Aorta (tissue), 5 donors: ENCODE results near the gene ZDHHC18. TPM values are rescaled to one million over a fixed set of nuclear protein-coding genes. Genes with fewer than 3 reads are reported as not detected.
"Not testable (repeated sequence)": the region's sequence is repeated elsewhere in the genome, so short reads cannot be mapped to it uniquely, and the experiment has no call there.

Source experiments
- ATAC-seq: fragments of 200-7000 bp; cut with Tn5 transposase; one replicate; pipeline ENCODE4 v1.9.1; 2022; ENCODE audit warnings: moderate library complexity; ENCODE audit not compliant: low FRiP score
- DNase-seq, 2 donors: peaks; one replicate each; pipeline ENCODE4 v3.0.0-alpha.2; 2020
- H3K27ac ChIP-seq, 2 donors: one replicate each; pipeline ENCODE4 v1.5.1; 2013; ENCODE audit warnings: low read length in 2 of 2, mild to moderate bottlenecking in 2 of 2, moderate library complexity in 2 of 2, control low read depth in 1 of 2, inconsistent platforms in 1 of 2, low read depth in 1 of 2
- H3K27me3 ChIP-seq, 2 donors: one replicate each; pipeline ENCODE4 v1.6.1; 2013; ENCODE audit warnings: control low read depth in 1 of 2, low read length in 1 of 2, mild to moderate bottlenecking in 1 of 2, moderate library complexity in 1 of 2; ENCODE audit not compliant: insufficient read depth in 2 of 2, control insufficient read depth in 1 of 2
- H3K36me3 ChIP-seq, 2 donors: one replicate each; pipeline ENCODE4 v1.6.1; 2013; ENCODE audit warnings: control low read depth in 1 of 2, low read length in 1 of 2, mild to moderate bottlenecking in 1 of 2; ENCODE audit not compliant: insufficient read depth in 2 of 2, control insufficient read depth in 1 of 2
- H3K4me1 ChIP-seq, 2 donors: one replicate each; pipeline ENCODE4 v1.6.1; 2013; ENCODE audit warnings: low read length in 2 of 2, control low read depth in 1 of 2, mild to moderate bottlenecking in 1 of 2, moderate library complexity in 1 of 2; ENCODE audit not compliant: insufficient read depth in 2 of 2, control insufficient read depth in 1 of 2
- H3K4me3 ChIP-seq, 2 donors: one replicate each; pipeline ENCODE4 v1.5.1; 2013; ENCODE audit warnings: low read length in 2 of 2, control low read depth in 1 of 2, mild to moderate bottlenecking in 1 of 2
- H3K9me3 ChIP-seq: one replicate; pipeline ENCODE4 v1.6.1; 2013; ENCODE audit warnings: mild to moderate bottlenecking, low read length; ENCODE audit not compliant: control insufficient read depth
- WGBS, 2 donors: extraction: QIAGEN DNeasy Blood & Tissue Kit; methylation state at CpG; one replicate each; pipeline ENCODE4 v1.1.7; 2013; 5-methylcytosine and 5-hydroxymethylcytosine counted together
- intact Hi-C, 2 donors: fragments of 100-400 bp; cut with DNase I; formaldehyde crosslinking; loops; one replicate each; pipeline versions ENCODE4 v1.14.2 to v1.15.0; 2022
- polyA plus RNA-seq, 2 donors: library from polyadenylated mRNA; stranded (reverse); fragments of 200-250 nt; gene quantifications; one replicate each; pipeline ENCODE4 v1.2.3, GENCODE V29; 2013
- total RNA-seq, 2 donors: library from RNA; stranded (reverse); fragmentation: NEBNext Ultra II Directional; extraction: Animal tissue kit (Norgen Biotek cat#: 25700); gene quantifications; one replicate each; pipeline ENCODE4 v1.2.1, GENCODE V29; 2021
- donor health status: healthy with polysubstance abuse.
- donor health status: Bipolar disorder and iron deficiency.
- donor health status: DM: no; HTN: no; CAD: no.
- donor health status: DM: no; HTN: no; CAD: no.
- donor health status: DM: yes; HTN: yes; CAD: no.

The ZDHHC18 gene
- total and polyA plus RNA-seq, 4 donors: 8.0 to 21.4 (median 13.1) TPM

- 96% methylated on average over 21 to 33 of the region's 36 CpGs for WGBS, 2 donors
- H3K4me1 ChIP-seq, H3K4me3 ChIP-seq, intact Hi-C loops, H3K27me3 ChIP-seq, ATAC-seq, H3K27ac ChIP-seq, DNase-seq, H3K36me3 ChIP-seq, H3K9me3 ChIP-seq: not testable (repeated sequence)
Observed at GRCh38 chr1:26803932-26804331, 22.6 kb upstream of the ZDHHC18 start.

DNA sequence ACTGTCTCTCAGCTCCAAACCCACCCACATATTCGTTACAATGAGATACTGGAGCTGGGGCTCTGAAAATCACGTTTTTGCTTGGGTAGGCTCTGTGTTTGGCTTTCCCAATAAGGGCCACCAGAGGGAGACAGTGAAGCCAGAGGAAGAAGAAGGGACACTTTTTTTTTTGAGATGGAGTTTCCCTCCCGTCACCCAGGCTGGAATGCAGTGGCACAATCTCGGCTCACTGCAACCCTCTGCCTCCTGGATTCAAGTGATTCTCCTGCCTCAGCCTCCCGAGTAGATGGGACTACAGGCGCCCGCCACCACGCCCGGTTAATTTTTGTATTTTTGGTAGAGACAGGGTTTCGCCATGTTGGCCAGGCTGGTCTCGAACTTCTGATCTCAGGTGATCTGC is 16.4 kb upstream of the ZDHHC18 start:
- not testable (repeated sequence) for H3K4me1 ChIP-seq, H3K9me3 ChIP-seq, H3K27ac ChIP-seq, H3K27me3 ChIP-seq, ATAC-seq, H3K36me3 ChIP-seq, H3K4me3 ChIP-seq
- 56 to 59% methylated on average over 11 of the region's 11 CpGs for WGBS, 2 donors
- peak in 1 of 2 donors; percentile 74 for DNase-seq
- intact Hi-C loops: loop anchor here (5.0 to 10.0 kb wide), 2 partner anchors 65 to 67 kb away; no protein-coding TSS in a partner anchor

GRCh38 chr1:26811057-26811456 is 15.4 kb upstream of the ZDHHC18 start:
- H3K27me3 ChIP-seq: no peaks in the 10 kb centered on the region
- WGBS, 2 donors: 79 to 80% methylated on average over 4 of the region's 4 CpGs
- no peak for DNase-seq
- H3K4me3 ChIP-seq: no peak overlapping the region
- intact Hi-C loops: loop anchor here (5.0 to 10.0 kb wide), 2 partner anchors 64 to 66 kb away; no protein-coding TSS in a partner anchor
- H3K4me1 ChIP-seq: no peaks in the 10 kb centered on the region
- ATAC-seq: no peak
- no peak overlapping the region for H3K27ac ChIP-seq
- H3K36me3 ChIP-seq: no peaks in the 10 kb centered on the region
- no peaks in the 10 kb centered on the region for H3K9me3 ChIP-seq

- H3K4me1 ChIP-seq: no peaks in the 10 kb centered on the region
- intact Hi-C loops: loop anchor here (5.0 to 10.0 kb wide), 2 partner anchors 63 to 66 kb away; no protein-coding TSS in a partner anchor
- ATAC-seq: no peak
- no peaks in the 10 kb centered on the region for H3K27me3 ChIP-seq
- no peaks in the 10 kb centered on the region for H3K36me3 ChIP-seq
- no peak overlapping the region for H3K27ac ChIP-seq
- DNase-seq: no peak
- H3K9me3 ChIP-seq: no peaks in the 10 kb centered on the region
- no peak overlapping the region for H3K4me3 ChIP-seq
Observed at GRCh38 chr1:26811708-26812107, 14.8 kb upstream of the ZDHHC18 start.

DNA sequence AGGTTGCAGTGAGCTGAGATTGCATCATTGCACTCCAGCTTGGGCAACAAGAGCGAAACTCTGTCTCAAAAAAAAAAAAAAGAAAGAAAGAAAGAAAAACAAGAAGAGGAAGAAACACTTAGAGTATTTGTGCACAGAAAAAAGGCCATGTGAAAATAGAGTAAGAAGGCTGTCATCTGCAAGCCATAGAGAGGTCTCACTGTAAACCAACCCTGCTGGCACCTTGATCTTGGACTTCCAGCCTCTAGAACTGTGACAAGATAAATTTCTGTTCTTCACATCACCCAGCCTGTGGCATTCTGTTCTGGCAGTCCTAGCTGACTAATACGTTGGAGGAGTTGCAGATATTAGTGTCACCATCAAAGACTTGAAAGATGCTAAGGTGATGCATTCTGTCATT is 12.1 kb upstream of the ZDHHC18 start:
- H3K4me1 ChIP-seq: no peaks in the 10 kb centered on the region
- no peaks in the 10 kb centered on the region for H3K27me3 ChIP-seq
- no peak for DNase-seq
- H3K4me3 ChIP-seq: no peak overlapping the region
- H3K27ac ChIP-seq: no peak overlapping the region
- no peak for ATAC-seq
- intact Hi-C loops: loop anchor here (5.0 to 10.0 kb wide), 2 partner anchors 60 to 63 kb away; no protein-coding TSS in a partner anchor
- no peaks in the 10 kb centered on the region for H3K9me3 ChIP-seq
- WGBS, 2 donors: 89 to 91% methylated on average over 2 of the region's 2 CpGs
- H3K36me3 ChIP-seq: no peaks in the 10 kb centered on the region

- Histone ChIP-seq H3K27ac (no peak overlapping the region), H3K9me3 (no peaks in the 10 kb centered on the region), H3K4me3 (no peak overlapping the region), H3K36me3 (no peaks in the 10 kb centered on the region), H3K4me1 (no peaks in the 10 kb centered on the region), H3K27me3 (no peaks in the 10 kb centered on the region)
- ATAC-seq: no peak
- WGBS, 2 donors: 87 to 92% methylated on average over 3 of the region's 3 CpGs
- intact Hi-C loops: loop anchor here (5.0 to 10.0 kb wide), 2 partner anchors 60 to 62 kb away; no protein-coding TSS in a partner anchor
- no peak for DNase-seq
Observed at GRCh38 chr1:26814893-26815292, 11.6 kb upstream of the ZDHHC18 start.

DNA sequence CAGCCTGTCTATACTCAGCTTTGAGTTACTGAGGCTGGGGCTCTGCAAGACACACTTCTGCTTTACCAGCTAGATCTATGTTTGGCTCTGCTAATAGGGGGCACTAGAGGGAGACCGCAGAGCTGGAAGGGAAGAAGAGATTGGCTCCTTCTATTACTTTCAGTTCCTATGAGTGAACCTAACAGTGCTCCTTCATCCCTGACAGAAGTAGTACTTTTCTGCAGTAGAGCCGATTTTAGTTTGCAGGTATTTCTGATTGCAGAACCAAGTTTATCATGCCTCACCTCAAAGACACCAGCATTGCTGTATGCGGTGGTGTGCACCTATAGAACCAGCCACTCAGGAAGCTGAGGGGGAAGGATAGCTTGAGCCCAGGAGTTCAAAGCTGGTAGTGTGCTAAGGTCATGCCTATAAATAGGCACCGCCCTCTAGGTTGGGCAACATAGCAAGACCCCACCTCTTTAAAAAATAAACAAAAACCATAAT is 5.7 kb upstream of the ZDHHC18 start:
- DNase-seq (no peak), ATAC-seq (no peak)
- H3K27ac ChIP-seq: no peak overlapping the region
- intact Hi-C loops: no loop called here
- no peak overlapping the region for H3K4me3 ChIP-seq
- no peaks in the 10 kb centered on the region for H3K4me1 ChIP-seq
- H3K36me3 ChIP-seq: no peaks in the 10 kb centered on the region
- H3K9me3 ChIP-seq: no peaks in the 10 kb centered on the region
- H3K27me3 ChIP-seq: no peaks in the 10 kb centered on the region
- WGBS, 2 donors: 77% methylated on average over 4 of the region's 4 CpGs

GRCh38 chr1:26822737-26823395 is 3.6 kb upstream of the ZDHHC18 start:
- H3K4me1 ChIP-seq: no peaks in the 10 kb centered on the region
- no peak overlapping the region for H3K4me3 ChIP-seq
- no peaks in the 10 kb centered on the region for H3K27me3 ChIP-seq
- ATAC-seq (no peak), DNase-seq (no peak)
- no peaks in the 10 kb centered on the region for H3K9me3 ChIP-seq
- intact Hi-C loops: no loop called here
- WGBS, 2 donors: 95 to 96% methylated on average over 4 of the region's 4 CpGs
- H3K36me3 ChIP-seq: no peaks in the 10 kb centered on the region
- no peak overlapping the region for H3K27ac ChIP-seq

- no peak for ATAC-seq
- no peak overlapping the region for H3K4me3 ChIP-seq
- no peak for DNase-seq
- no peak overlapping the region for H3K27ac ChIP-seq
- no peaks in the 10 kb centered on the region for H3K27me3 ChIP-seq
- no peaks in the 10 kb centered on the region for H3K9me3 ChIP-seq
- WGBS, 2 donors: 93 to 96% methylated on average over 3 of the region's 3 CpGs
- intact Hi-C loops: no loop called here
- no peaks in the 10 kb centered on the region for H3K4me1 ChIP-seq
- H3K36me3 ChIP-seq: no peaks in the 10 kb centered on the region
Observed at GRCh38 chr1:26824731-26825130, 1.8 kb upstream of the ZDHHC18 start.
